HFF-Myc (cell line): ENCODE results near the gene LRRC31.

Experiments used
- DNase-seq: peaks from one replicate; pipeline ENCODE4 v3.0.0-alpha.2; 2011; ENCODE audit warnings: low read depth; ENCODE audit errors: extremely low read depth
- H3K4me3 ChIP-seq: replicated peaks from 2 replicates; pipeline ENCODE4 v1.5.1; 2011; ENCODE audit warnings: low read depth, mild to moderate bottlenecking, control low read depth, low read length
- CTCF ChIP-seq: IDR thresholded peaks from 2 replicates; pipeline ENCODE4 v1.5.1; 2012; ENCODE audit warnings: mild to moderate bottlenecking, low read depth, low read length, control low read depth; ENCODE audit errors: missing control alignments

LRRC31 gene

GRCh38 chr3:169848741-169849140 lies 21.0 kb downstream of the LRRC31 start:
- H3K4me3 ChIP-seq: no peak overlapping the region
- no peak for DNase-seq
- no peak for TF ChIP-seq CTCF

GRCh38 chr3:169847896-169848295 lies 21.8 kb downstream of the LRRC31 start:
- no peak for TF ChIP-seq CTCF
- DNase-seq: no peak
- no peak overlapping the region for H3K4me3 ChIP-seq

- DNase-seq: peak; percentile 12
- no peak overlapping the region for H3K4me3 ChIP-seq
- no peak for TF ChIP-seq CTCF
Measured at GRCh38 chr3:169846458-169847193, 23.1 kb downstream of the LRRC31 start.

GRCh38 chr3:169842960-169843359 lies 26.8 kb downstream of the LRRC31 start:
- no peak for TF ChIP-seq CTCF

GRCh38 chr3:169841171-169841570 lies 28.6 kb downstream of the LRRC31 start:
- no peak overlapping the region for H3K4me3 ChIP-seq
- no peak for DNase-seq
- no peak for TF ChIP-seq CTCF

More at GRCh38 chr3:169842960-169843359, 26.8 kb downstream of the LRRC31 start:
- no peak overlapping the region for H3K4me3 ChIP-seq
- no peak for DNase-seq

- TF ChIP-seq CTCF: no peak
- no peak for DNase-seq
- no peak overlapping the region for H3K4me3 ChIP-seq
Measured at GRCh38 chr3:169838511-169839030, 31.2 kb downstream of the LRRC31 start.
